Mesendoderm (in vitro differentiated cells): ENCODE measurements around the gene DDT.

Experiments used
- DNase-seq: peaks from one replicate; pipeline ENCODE4 v3.0.0; 2013
- H2AK5ac ChIP-seq: 2 replicates; pipeline ENCODE4 v1.6.1; 2013; ENCODE audit warnings: low read length, inconsistent platforms
- H2BK120ac ChIP-seq: 2 replicates; pipeline ENCODE4 v1.6.1; 2013; ENCODE audit warnings: low read depth, mild to moderate bottlenecking, low read length, moderate library complexity, mixed read lengths
- H2BK15ac ChIP-seq: replicated peaks from 2 replicates; pipeline ENCODE4 v1.6.1; 2013; ENCODE audit warnings: low read depth, mild to moderate bottlenecking, moderate library complexity
- H2BK5ac ChIP-seq: 2 replicates; pipeline ENCODE4 v1.6.1; 2013; ENCODE audit warnings: low read length, inconsistent platforms
- H3K18ac ChIP-seq: 2 replicates; pipeline ENCODE4 v1.6.1; 2013; ENCODE audit warnings: mild to moderate bottlenecking, low read length, mixed read lengths
- H3K23ac ChIP-seq: one replicate; pipeline ENCODE4 v1.6.1; 2013; ENCODE audit warnings: low read length
- H3K27ac ChIP-seq: 2 replicates; pipeline ENCODE4 v1.5.1; 2013; ENCODE audit warnings: low read depth, mild to moderate bottlenecking, inconsistent platforms, low read length, moderate library complexity
- H3K27me3 ChIP-seq: 2 replicates; pipeline ENCODE4 v1.6.1; 2013; ENCODE audit warnings: low read length, control low read depth, mild to moderate bottlenecking, inconsistent platforms; ENCODE audit not compliant: insufficient read depth, poor library complexity
- H3K36me3 ChIP-seq: 2 replicates; pipeline ENCODE4 v1.6.1; 2013; ENCODE audit warnings: low read length, inconsistent platforms; ENCODE audit not compliant: control insufficient read depth, insufficient read depth
- H3K4ac ChIP-seq: one replicate; pipeline ENCODE4 v1.6.1; 2013; ENCODE audit warnings: low read depth, mild to moderate bottlenecking, low read length, moderate library complexity
- H3K4me1 ChIP-seq: 2 replicates; pipeline ENCODE4 v1.6.1; 2013; ENCODE audit warnings: low read depth, low read length, inconsistent platforms; ENCODE audit not compliant: control insufficient read depth
- H3K4me2 ChIP-seq: 2 replicates; pipeline ENCODE4 v1.6.1; 2013; ENCODE audit warnings: low read length
- H3K4me3 ChIP-seq: 2 replicates; pipeline ENCODE4 v1.5.1; 2013; ENCODE audit warnings: mild to moderate bottlenecking, low read length
- H3K56ac ChIP-seq: one replicate; pipeline ENCODE4 v1.6.1; 2013; ENCODE audit warnings: low read length
- H3K79me1 ChIP-seq: 2 replicates; pipeline ENCODE4 v1.6.1; 2013; ENCODE audit warnings: low read length, inconsistent platforms
- H3K79me2 ChIP-seq: 2 replicates; pipeline ENCODE4 v1.6.1; 2013; ENCODE audit warnings: mild to moderate bottlenecking, low read length; ENCODE audit not compliant: control insufficient read depth, insufficient read depth
- H3K9ac ChIP-seq: 2 replicates; pipeline ENCODE4 v1.6.1; 2013; ENCODE audit warnings: low read length, inconsistent platforms
- H4K5ac ChIP-seq: one replicate; pipeline ENCODE4 v1.6.1; 2013; ENCODE audit warnings: low read length
- H4K8ac ChIP-seq: one replicate; pipeline ENCODE4 v1.6.1; 2013; ENCODE audit warnings: low read depth, mild to moderate bottlenecking, control low read depth, low read length, moderate library complexity
- WGBS: extraction: QIAGEN DNeasy Blood & Tissue Kit; methylation state at CpG from one replicate; pipeline ENCODE4 v1.1.7; 2013; ENCODE audit warnings: low lambda C conversion rate, missing lambda C conversion rate; ENCODE audit not compliant: insufficient coverage; ENCODE audit errors: extremely low coverage; 5-methylcytosine and 5-hydroxymethylcytosine counted together

DDT gene

GRCh38 chr22:24009227-24010017, 35.2 kb upstream of the DDT start:
- H3K23ac ChIP-seq = no peak overlapping the region
- H3K56ac ChIP-seq = no peak overlapping the region
- H3K27me3 ChIP-seq = no peaks in the 10 kb centered on the region
- no peak overlapping the region for H3K4me2 ChIP-seq
- H3K18ac ChIP-seq = no peak overlapping the region
- H3K4me3 ChIP-seq = no peak overlapping the region
- H3K4ac ChIP-seq = no peak overlapping the region
- peaks cover 3% of the 10 kb centered on the region for H3K4me1 ChIP-seq
- H3K27ac ChIP-seq = no peak overlapping the region
- no peak overlapping the region for H2BK5ac ChIP-seq
- no peak overlapping the region for H2BK120ac ChIP-seq
- H4K5ac ChIP-seq = no peak overlapping the region
- no CpG with 5 or more reads among the region's 7 CpGs for WGBS
- no peak overlapping the region for H2AK5ac ChIP-seq
- H4K8ac ChIP-seq = no peak overlapping the region
- H3K79me1 ChIP-seq = peaks cover 4% of the 10 kb centered on the region
- H3K79me2 ChIP-seq = peaks cover 11% of the 10 kb centered on the region
- DNase-seq = peak; percentile 29
- no peaks in the 10 kb centered on the region for H3K36me3 ChIP-seq
- no peak overlapping the region for H3K9ac ChIP-seq
- H2BK15ac ChIP-seq = no peak overlapping the region

DNA sequence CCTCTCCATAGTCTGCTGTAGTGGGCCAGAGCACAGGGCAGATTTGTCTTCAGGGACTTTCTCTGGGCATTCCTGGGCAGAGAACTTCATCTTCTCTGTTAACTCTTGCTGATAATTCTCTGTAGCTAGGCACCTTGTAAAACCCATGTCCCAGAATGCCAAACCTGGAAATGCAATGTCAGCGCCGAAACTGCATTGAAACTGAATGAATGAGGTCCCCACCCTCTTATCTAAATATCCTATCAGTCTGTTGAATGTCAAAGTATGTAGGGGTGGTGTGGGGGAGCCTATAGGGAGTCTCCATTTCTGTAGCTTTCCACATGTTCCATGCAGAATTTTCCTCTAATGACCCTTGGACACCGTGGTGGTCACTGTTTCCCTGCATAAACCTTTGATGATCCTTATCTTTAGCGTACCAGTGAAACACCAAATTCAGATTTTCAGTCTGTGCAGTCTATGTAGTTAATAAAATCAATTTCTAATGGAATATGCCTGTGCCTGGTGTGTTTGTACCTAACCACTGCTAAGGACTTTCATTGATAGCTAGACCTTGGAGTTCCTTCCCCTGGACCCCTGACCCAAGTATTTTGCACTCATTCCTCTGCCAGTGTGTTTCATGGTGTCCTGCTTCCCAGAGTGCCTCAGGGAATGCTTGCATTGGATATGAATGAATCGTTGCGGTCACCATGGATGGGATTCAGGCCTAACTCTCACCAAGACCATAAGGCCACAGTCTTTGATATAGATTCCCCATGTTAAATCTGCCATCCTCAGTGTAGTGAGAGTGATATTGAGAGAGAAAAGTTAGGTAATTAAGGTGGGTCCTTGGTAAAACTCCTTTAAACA, 34.4 kb upstream of the DDT start:
- peaks cover 3% of the 10 kb centered on the region for H3K4me1 ChIP-seq
- no peaks in the 10 kb centered on the region for H3K27me3 ChIP-seq
- WGBS = no CpG with 5 or more reads among the region's 6 CpGs
- no peak overlapping the region for H3K4ac ChIP-seq
- H3K23ac ChIP-seq = no peak overlapping the region
- peaks cover 3% of the 10 kb centered on the region for H3K79me1 ChIP-seq
- H2AK5ac ChIP-seq = no peak overlapping the region
- no peak overlapping the region for H3K56ac ChIP-seq
- no peak overlapping the region for H3K27ac ChIP-seq
- DNase-seq = no peak
- no peak overlapping the region for H2BK120ac ChIP-seq
- H4K5ac ChIP-seq = no peak overlapping the region
- no peak overlapping the region for H3K9ac ChIP-seq
- no peak overlapping the region for H2BK5ac ChIP-seq
- no peak overlapping the region for H4K8ac ChIP-seq
- H3K79me2 ChIP-seq = peaks cover 9% of the 10 kb centered on the region
- no peak overlapping the region for H3K18ac ChIP-seq
- no peak overlapping the region for H3K4me3 ChIP-seq
- no peak overlapping the region for H3K4me2 ChIP-seq
- H3K36me3 ChIP-seq = no peaks in the 10 kb centered on the region
- H2BK15ac ChIP-seq = no peak overlapping the region

GRCh38 chr22:24008022-24008283, 33.7 kb upstream of the DDT start:
- Histone ChIP-seq H4K5ac (no peak overlapping the region), H2BK5ac (no peak overlapping the region), H3K4ac (no peak overlapping the region), H4K8ac (no peak overlapping the region), H3K4me1 (peaks cover 3% of the 10 kb centered on the region), H3K56ac (no peak overlapping the region), H3K4me3 (no peak overlapping the region), H3K27me3 (no peaks in the 10 kb centered on the region), H3K4me2 (no peak overlapping the region), H2BK120ac (no peak overlapping the region), H3K23ac (no peak overlapping the region), H2AK5ac (no peak overlapping the region), H3K18ac (no peak overlapping the region), H3K9ac (no peak overlapping the region), H3K27ac (no peak overlapping the region), H3K79me1 (peaks cover 3% of the 10 kb centered on the region), H3K79me2 (peaks cover 9% of the 10 kb centered on the region), H2BK15ac (no peak overlapping the region), H3K36me3 (no peaks in the 10 kb centered on the region)
- DNase-seq = no peak
- no CpG with 5 or more reads among the region's 1 CpG for WGBS

DNA sequence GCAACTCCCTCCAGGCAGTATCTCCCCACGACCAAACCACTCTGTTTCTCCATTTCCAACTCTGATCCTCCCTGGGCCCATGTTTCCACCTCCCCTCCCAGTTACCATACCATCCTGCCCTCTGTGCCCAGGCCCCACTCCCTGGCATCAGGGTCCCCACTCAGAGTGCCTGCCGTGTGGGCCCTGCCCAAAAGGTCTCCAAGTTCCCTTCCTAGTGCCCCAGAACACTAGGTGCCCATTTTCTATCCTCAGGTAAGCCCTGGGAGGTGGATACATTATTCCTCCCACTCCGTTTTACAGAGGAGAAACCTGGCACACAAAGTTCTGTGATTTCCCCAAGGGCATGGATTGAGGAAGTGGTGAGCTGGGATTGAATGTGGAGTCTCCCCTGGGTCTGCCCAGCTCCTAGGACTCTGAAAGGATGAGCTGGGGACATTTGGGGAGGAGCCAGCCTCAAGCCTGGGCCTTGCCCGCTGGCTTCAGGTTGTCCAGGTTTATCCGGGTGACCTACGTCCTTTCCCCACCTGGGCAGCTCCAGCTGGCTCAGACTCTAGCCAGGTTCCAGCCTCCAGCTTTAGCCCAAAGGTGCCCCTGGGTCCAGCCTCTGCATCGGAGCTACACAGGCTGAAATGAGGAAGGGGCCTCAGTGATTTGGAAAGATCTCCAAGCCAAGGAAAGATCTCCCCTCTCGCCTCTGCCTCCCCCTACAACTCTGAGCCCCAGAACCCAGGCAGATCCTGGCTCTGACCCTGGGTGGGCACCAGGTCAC, 33.2 kb upstream of the DDT start:
- Histone ChIP-seq H4K5ac (no peak overlapping the region), H3K27ac (no peak overlapping the region), H2AK5ac (no peak overlapping the region), H2BK15ac (no peak overlapping the region), H3K23ac (no peak overlapping the region), H3K27me3 (no peaks in the 10 kb centered on the region), H3K4ac (no peak overlapping the region), H2BK5ac (no peak overlapping the region), H3K36me3 (no peaks in the 10 kb centered on the region), H3K79me1 (peaks cover 3% of the 10 kb centered on the region), H3K4me1 (peaks cover 3% of the 10 kb centered on the region), H2BK120ac (no peak overlapping the region), H3K9ac (no peak overlapping the region), H4K8ac (no peak overlapping the region), H3K18ac (no peak overlapping the region), H3K79me2 (peaks cover 7% of the 10 kb centered on the region), H3K4me2 (no peak overlapping the region), H3K4me3 (no peak overlapping the region), H3K56ac (no peak overlapping the region)
- no CpG with 5 or more reads among the region's 8 CpGs for WGBS
- no peak for DNase-seq

GRCh38 chr22:24006914-24007214, 32.6 kb upstream of the DDT start:
- no peak overlapping the region for H2BK120ac ChIP-seq
- no peak overlapping the region for H2AK5ac ChIP-seq
- no peaks in the 10 kb centered on the region for H3K79me1 ChIP-seq
- H3K23ac ChIP-seq = no peak overlapping the region
- no peak overlapping the region for H4K5ac ChIP-seq
- no CpG with 5 or more reads among the region's 6 CpGs for WGBS
- no peak overlapping the region for H2BK15ac ChIP-seq
- no peak overlapping the region for H3K56ac ChIP-seq
- no peak for DNase-seq
- H3K27me3 ChIP-seq = no peaks in the 10 kb centered on the region
- H4K8ac ChIP-seq = no peak overlapping the region
- H3K4ac ChIP-seq = no peak overlapping the region
- H2BK5ac ChIP-seq = no peak overlapping the region
- H3K4me3 ChIP-seq = no peak overlapping the region
- H3K4me1 ChIP-seq = no peaks in the 10 kb centered on the region
- no peaks in the 10 kb centered on the region for H3K36me3 ChIP-seq
- H3K79me2 ChIP-seq = peaks cover 4% of the 10 kb centered on the region
- H3K4me2 ChIP-seq = no peak overlapping the region
- H3K18ac ChIP-seq = no peak overlapping the region
- H3K27ac ChIP-seq = no peak overlapping the region
- H3K9ac ChIP-seq = no peak overlapping the region
